H9 (cell line): ENCODE results near the gene RANBP3. TPM values are rescaled to one million over a fixed set of nuclear protein-coding genes. Genes with fewer than 3 reads are reported as not detected.

Source experiments
- DNase-seq: peaks from one replicate; pipeline ENCODE4 v3.0.0-alpha.2; 2017
- H2AFZ ChIP-seq: one replicate; pipeline ENCODE4 v1.6.1; 2013; ENCODE audit warnings: mild to moderate bottlenecking, low read length, control low read depth, moderate library complexity
- H2AK5ac ChIP-seq: 2 replicates; pipeline ENCODE4 v1.6.1; 2013; ENCODE audit warnings: low read length, control low read depth, mixed read lengths; ENCODE audit not compliant: insufficient read length
- H2BK120ac ChIP-seq: one replicate; pipeline ENCODE4 v1.6.1; 2013; ENCODE audit warnings: low read depth, mild to moderate bottlenecking, low read length, control low read depth, inconsistent platforms; ENCODE audit not compliant: poor library complexity, severe bottlenecking
- H2BK12ac ChIP-seq: 2 replicates; pipeline ENCODE4 v1.6.1; 2013; ENCODE audit warnings: low read length, control low read depth, mixed read lengths, low read depth; ENCODE audit not compliant: insufficient read length
- H2BK15ac ChIP-seq: 2 replicates; pipeline ENCODE4 v1.6.1; 2013; ENCODE audit warnings: low read depth, low read length, control low read depth
- H2BK20ac ChIP-seq: one replicate; pipeline ENCODE4 v1.6.1; 2013; ENCODE audit warnings: low read depth, mild to moderate bottlenecking, low read length, control low read depth, inconsistent platforms; ENCODE audit not compliant: poor library complexity, severe bottlenecking
- H2BK5ac ChIP-seq: 2 replicates; pipeline ENCODE4 v1.6.1; 2013; ENCODE audit warnings: low read length, control low read depth, mixed read lengths; ENCODE audit not compliant: insufficient read length
- H3K14ac ChIP-seq: 2 replicates; pipeline ENCODE4 v1.6.1; 2013; ENCODE audit warnings: low read length, control low read depth; ENCODE audit not compliant: insufficient read depth
- H3K18ac ChIP-seq: 2 replicates; pipeline ENCODE4 v1.6.1; 2013; ENCODE audit warnings: low read depth, mild to moderate bottlenecking, mixed read lengths, low read length, control low read depth; ENCODE audit not compliant: insufficient read length
- H3K23ac ChIP-seq: 2 replicates; pipeline ENCODE4 v1.6.1; 2013; ENCODE audit warnings: low read length, control low read depth, mixed read lengths, low read depth; ENCODE audit not compliant: insufficient read length
- H3K23me2 ChIP-seq: 2 replicates; pipeline ENCODE4 v1.6.1; 2013; ENCODE audit warnings: low read depth, mild to moderate bottlenecking, mixed read lengths, low read length, control low read depth; ENCODE audit not compliant: insufficient read length, poor library complexity, severe bottlenecking
- H3K27ac ChIP-seq: 2 replicates; pipeline ENCODE4 v1.5.1; 2013; ENCODE audit warnings: low read length, control low read depth, mixed read lengths, low read depth; ENCODE audit not compliant: insufficient read length
- H3K27me3 ChIP-seq: 2 replicates; pipeline ENCODE4 v1.6.1; 2013; ENCODE audit warnings: low read length, control low read depth, inconsistent platforms; ENCODE audit not compliant: insufficient read depth
- H3K4ac ChIP-seq: 2 replicates; pipeline ENCODE4 v1.6.1; 2013; ENCODE audit warnings: low read depth, mild to moderate bottlenecking, control low read depth, inconsistent platforms, low read length, moderate library complexity
- H3K4me1 ChIP-seq: 2 replicates; pipeline ENCODE4 v1.6.1; 2013; ENCODE audit warnings: low read length, control low read depth, inconsistent platforms; ENCODE audit not compliant: insufficient read depth
- H3K4me2 ChIP-seq: 2 replicates; pipeline ENCODE4 v1.6.1; 2013; ENCODE audit warnings: low read length, control low read depth, mixed read lengths; ENCODE audit not compliant: insufficient read length, insufficient read depth
- H3K56ac ChIP-seq: 2 replicates; pipeline ENCODE4 v1.6.1; 2013; ENCODE audit warnings: low read depth, mild to moderate bottlenecking, mixed read lengths, low read length, control low read depth; ENCODE audit not compliant: insufficient read length
- H3K79me1 ChIP-seq: 2 replicates; pipeline ENCODE4 v1.6.1; 2013; ENCODE audit warnings: low read depth, mild to moderate bottlenecking, moderate library complexity, low read length, control low read depth, inconsistent platforms; ENCODE audit not compliant: insufficient read depth, poor library complexity, severe bottlenecking
- H3K79me2 ChIP-seq: 2 replicates; pipeline ENCODE4 v1.6.1; 2013; ENCODE audit warnings: low read length, control low read depth, inconsistent platforms; ENCODE audit not compliant: insufficient read depth
- H3K9ac ChIP-seq: 2 replicates; pipeline ENCODE4 v1.6.1; 2013; ENCODE audit warnings: low read length, control low read depth, mixed read lengths; ENCODE audit not compliant: insufficient read length; ENCODE audit errors: extremely low read depth
- H3K9me3 ChIP-seq: one replicate; pipeline ENCODE4 v1.6.1; 2013; ENCODE audit warnings: low read depth, low read length, inconsistent platforms; ENCODE audit not compliant: control insufficient read depth
- H3T11ph ChIP-seq: one replicate; pipeline ENCODE4 v1.6.1; 2013; ENCODE audit warnings: mild to moderate bottlenecking, low read length, control low read depth, inconsistent platforms
- H4K20me1 ChIP-seq: one replicate; pipeline ENCODE4 v1.6.1; 2013; ENCODE audit not compliant: control insufficient read depth, insufficient read length, insufficient read depth
- H4K5ac ChIP-seq: 2 replicates; pipeline ENCODE4 v1.6.1; 2013; ENCODE audit warnings: low read depth, mild to moderate bottlenecking, mixed read lengths, low read length, control low read depth; ENCODE audit not compliant: insufficient read length
- H4K8ac ChIP-seq: replicated peaks from 2 replicates; pipeline ENCODE4 v1.6.1; 2013; ENCODE audit warnings: low read length, control low read depth, mixed read lengths, low read depth; ENCODE audit not compliant: insufficient read length
- H4K91ac ChIP-seq: 2 replicates; pipeline ENCODE4 v1.6.1; 2013; ENCODE audit warnings: low read depth, mild to moderate bottlenecking, moderate library complexity, mixed read lengths, low read length, control low read depth; ENCODE audit not compliant: insufficient read length
- H3K27ac Mint-ChIP-seq, 3 experiments: 2 replicates in 2 of 3; 3 replicates in 1 of 3; pipeline ENCODE4 v1.8.0; 2020 to 2021; ENCODE audit warnings: mixed read lengths in 3 of 3, mild to moderate bottlenecking in 1 of 3, moderate library complexity in 1 of 3
- H3K27me3 Mint-ChIP-seq: 2 replicates; pipeline ENCODE4 v1.8.0; 2021; ENCODE audit warnings: low read depth, mild to moderate bottlenecking, moderate library complexity, mixed read lengths
- H3K36me3 Mint-ChIP-seq, 3 experiments: 2 replicates in 2 of 3; 3 replicates in 1 of 3; pipeline ENCODE4 v1.8.0; 2020 to 2021; ENCODE audit warnings: low read depth in 3 of 3, mixed read lengths in 3 of 3; ENCODE audit not compliant: insufficient read depth in 1 of 3
- H3K4me1 Mint-ChIP-seq, 2 experiments: 2 replicates each; pipeline ENCODE4 v1.8.0; 2020; ENCODE audit warnings: mixed read lengths in 2 of 2
- H3K4me3 Mint-ChIP-seq, 2 experiments: 2 replicates in 1 of 2; 3 replicates in 1 of 2; pipeline ENCODE4 v1.8.0; 2020 to 2021; ENCODE audit warnings: mild to moderate bottlenecking in 2 of 2, mixed read lengths in 2 of 2, moderate library complexity in 1 of 2
- H3K9me3 Mint-ChIP-seq, 2 experiments: 2 replicates in 1 of 2; 3 replicates in 1 of 2; pipeline ENCODE4 v1.8.0; 2020; ENCODE audit warnings: mild to moderate bottlenecking in 2 of 2, mixed read lengths in 2 of 2, moderate library complexity in 1 of 2
- CTCF ChIP-seq: fragments of 200-600 bp; sonication (generic); conservative IDR thresholded peaks from 3 replicates; pipeline ENCODE4 v1.8.0; 2021; ENCODE audit warnings: antibody characterized with exemption, mild to moderate bottlenecking
- WGBS: extraction: QIAGEN DNeasy Blood & Tissue Kit; methylation state at CpG from one replicate; pipeline ENCODE4 v1.1.7; 2013; ENCODE audit warnings: missing lambda C conversion rate, low lambda C conversion rate, mixed read lengths; ENCODE audit not compliant: insufficient read length; ENCODE audit errors: extremely low coverage; 5-methylcytosine and 5-hydroxymethylcytosine counted together
- total RNA-seq: library from RNA; stranded (reverse); gene quantifications from 2 replicates; pipeline ENCODE4 v1.2.1, GENCODE V29; 2021

The RANBP3 gene
- total RNA-seq, 1 experiment from 2014 or later, result 86.5 TPM

DNA sequence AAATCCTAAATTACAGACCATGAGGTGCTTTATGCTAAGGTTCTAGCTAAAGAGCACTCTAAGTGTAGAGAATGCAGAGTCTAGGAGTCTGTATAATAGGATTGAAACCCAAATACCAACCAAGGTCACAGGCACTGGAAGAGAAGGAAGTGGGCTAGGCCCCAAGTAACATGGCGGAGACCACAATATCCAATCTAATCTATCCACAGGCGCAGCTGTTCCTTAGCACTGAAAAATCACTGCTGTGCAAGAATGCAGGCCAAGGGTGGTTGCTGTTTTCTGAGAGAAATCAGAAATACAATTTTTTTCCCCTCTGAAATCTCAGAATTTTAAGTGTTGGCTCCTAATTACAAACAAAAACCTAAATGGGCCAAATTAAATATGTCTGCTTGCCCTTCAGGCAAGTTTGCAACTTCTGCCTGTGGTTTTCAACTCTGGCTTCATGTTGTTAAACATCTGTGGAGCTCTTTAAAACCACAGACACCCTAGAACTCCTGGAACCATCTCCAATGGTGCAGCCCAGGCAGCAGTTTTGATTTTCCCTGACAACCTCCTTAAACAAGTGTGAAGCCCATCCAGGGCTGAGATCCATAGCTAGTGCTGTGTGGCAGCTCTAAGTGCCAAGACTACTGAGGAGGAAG, 6.1 kb downstream of the RANBP3 start:
- Mint-ChIP-seq H3K27ac (no peak overlapping the region), H3K9me3 (no peaks in the 10 kb centered on the region), H3K36me3 (peaks cover 10 to 33% (median 21%) of the 10 kb centered on the region in 3 experiments; a peak in 6 of 7 replicates), H3K4me1 (peaks cover 38 to 47% of the 10 kb centered on the region in 2 experiments), H3K27me3 (no peaks in the 10 kb centered on the region), H3K4me3 (no peak overlapping the region)
- H4K20me1 ChIP-seq, result no peaks in the 10 kb centered on the region
- H2BK5ac ChIP-seq, result no peak overlapping the region
- H2BK120ac ChIP-seq, result no peak overlapping the region
- H4K5ac ChIP-seq, result no peak overlapping the region
- H3K23ac ChIP-seq, result no peak overlapping the region
- no peak overlapping the region for H3K27ac ChIP-seq
- no peak overlapping the region for H2AFZ ChIP-seq
- no peak overlapping the region for H3K14ac ChIP-seq
- H3K79me2 ChIP-seq, result peaks cover 64% of the 10 kb centered on the region
- DNase-seq, result no peak
- no peak overlapping the region for H3K56ac ChIP-seq
- H3T11ph ChIP-seq, result no peak overlapping the region
- no CpG with 5 or more reads among the region's 2 CpGs for WGBS
- H3K18ac ChIP-seq, result no peak overlapping the region
- no peak overlapping the region for H3K4ac ChIP-seq
- H3K27me3 ChIP-seq, result no peaks in the 10 kb centered on the region; the same call in 1 of the 2 replicates
- H3K79me1 ChIP-seq, result peaks cover 42% of the 10 kb centered on the region
- no peaks in the 10 kb centered on the region for H3K9me3 ChIP-seq
- H3K4me2 ChIP-seq, result no peak overlapping the region
- no peak overlapping the region for H2BK12ac ChIP-seq
- H2BK15ac ChIP-seq, result no peak overlapping the region
- no peak overlapping the region for H2BK20ac ChIP-seq
- H4K91ac ChIP-seq, result no peak overlapping the region
- H2AK5ac ChIP-seq, result no peak overlapping the region
- H3K23me2 ChIP-seq, result peaks cover 2% of the 10 kb centered on the region
- no peak overlapping the region for H4K8ac ChIP-seq
- H3K9ac ChIP-seq, result no peak overlapping the region
- peaks cover 1% of the 10 kb centered on the region; the same call in 1 of the 2 replicates for H3K4me1 ChIP-seq
- TF ChIP-seq CTCF, result no peak
